Testis (tissue), 2 donors: ENCODE results near the gene SIL1.
"Not testable (repeated sequence)": the region's sequence is repeated elsewhere in the genome, so short reads cannot be mapped to it uniquely, and the experiment has no call there.

Source experiments
- POLR2A ChIP-seq: fragments of 450-650 bp; IDR thresholded peaks from one replicate; pipeline ENCODE4 v1.6.1; 2017; ENCODE audit warnings: antibody characterized with exemption, mild to moderate bottlenecking, moderate library complexity
- TF ChIP-seq, protein P1 (sequence below), 3 experiments: fragments of 450-650 bp in 2 of 3; fragments of 200-600 bp in 1 of 3; sonication (generic) in 1 of 3; IDR thresholded peaks; one replicate each; pipeline ENCODE4 v1.5.1; 2016 to 2019; ENCODE audit warnings: antibody characterized with exemption in 3 of 3, mild to moderate bottlenecking in 2 of 3, moderate library complexity in 1 of 3

DNA sequence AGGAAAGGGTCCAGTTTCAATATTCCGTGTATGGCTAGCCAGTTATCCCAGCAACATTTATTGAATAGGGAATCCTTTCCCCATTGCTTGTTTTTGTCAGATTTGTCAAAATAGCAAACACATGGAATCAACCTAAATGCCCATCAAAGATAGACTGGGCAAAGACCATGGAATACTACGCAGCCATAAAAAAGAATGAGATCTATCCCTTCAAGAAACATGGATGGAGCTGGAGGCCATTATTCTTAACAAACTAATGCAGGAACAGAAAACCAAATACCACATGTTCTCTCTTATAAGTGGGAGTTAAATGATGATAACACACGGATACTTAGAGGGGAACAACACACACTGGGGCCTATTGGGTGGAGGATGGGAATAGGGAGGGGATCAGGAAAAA lies 161.8 kb downstream of the SIL1 start:
- TF ChIP-seq, protein P1, sequence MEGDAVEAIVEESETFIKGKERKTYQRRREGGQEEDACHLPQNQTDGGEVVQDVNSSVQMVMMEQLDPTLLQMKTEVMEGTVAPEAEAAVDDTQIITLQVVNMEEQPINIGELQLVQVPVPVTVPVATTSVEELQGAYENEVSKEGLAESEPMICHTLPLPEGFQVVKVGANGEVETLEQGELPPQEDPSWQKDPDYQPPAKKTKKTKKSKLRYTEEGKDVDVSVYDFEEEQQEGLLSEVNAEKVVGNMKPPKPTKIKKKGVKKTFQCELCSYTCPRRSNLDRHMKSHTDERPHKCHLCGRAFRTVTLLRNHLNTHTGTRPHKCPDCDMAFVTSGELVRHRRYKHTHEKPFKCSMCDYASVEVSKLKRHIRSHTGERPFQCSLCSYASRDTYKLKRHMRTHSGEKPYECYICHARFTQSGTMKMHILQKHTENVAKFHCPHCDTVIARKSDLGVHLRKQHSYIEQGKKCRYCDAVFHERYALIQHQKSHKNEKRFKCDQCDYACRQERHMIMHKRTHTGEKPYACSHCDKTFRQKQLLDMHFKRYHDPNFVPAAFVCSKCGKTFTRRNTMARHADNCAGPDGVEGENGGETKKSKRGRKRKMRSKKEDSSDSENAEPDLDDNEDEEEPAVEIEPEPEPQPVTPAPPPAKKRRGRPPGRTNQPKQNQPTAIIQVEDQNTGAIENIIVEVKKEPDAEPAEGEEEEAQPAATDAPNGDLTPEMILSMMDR (IDR thresholded peaks at IDR 0.05), result not testable (repeated sequence)
- TF ChIP-seq POLR2A, result not testable (repeated sequence)
